GM23338 (cell line): ENCODE measurements around the gene FIG4.
"Not testable (repeated sequence)": the region's sequence is repeated elsewhere in the genome, so short reads cannot be mapped to it uniquely, and the experiment has no call there.

Source experiments
- POLR2AphosphoS5 ChIP-seq: IDR thresholded peaks from 2 replicates; pipeline ENCODE4 v1.6.1; 2016; ENCODE audit warnings: antibody characterized with exemption, low read depth
- TF ChIP-seq, protein P1 (sequence below), 2 experiments: fragments of 200-600 bp in 1 of 2; sonication (generic) in 1 of 2; conservative IDR thresholded peaks; 2 replicates each; pipeline versions ENCODE4 v1.5.1 to v1.6.1; 2016 to 2017; ENCODE audit warnings: antibody characterized with exemption in 2 of 2, low read depth in 2 of 2, mild to moderate bottlenecking in 2 of 2, moderate library complexity in 1 of 2
- TF ChIP-seq, protein P2 (sequence below): IDR thresholded peaks from one replicate; pipeline ENCODE4 v1.6.1; 2018; ENCODE audit warnings: antibody characterized with exemption; ENCODE audit not compliant: unreplicated experiment

DNA sequence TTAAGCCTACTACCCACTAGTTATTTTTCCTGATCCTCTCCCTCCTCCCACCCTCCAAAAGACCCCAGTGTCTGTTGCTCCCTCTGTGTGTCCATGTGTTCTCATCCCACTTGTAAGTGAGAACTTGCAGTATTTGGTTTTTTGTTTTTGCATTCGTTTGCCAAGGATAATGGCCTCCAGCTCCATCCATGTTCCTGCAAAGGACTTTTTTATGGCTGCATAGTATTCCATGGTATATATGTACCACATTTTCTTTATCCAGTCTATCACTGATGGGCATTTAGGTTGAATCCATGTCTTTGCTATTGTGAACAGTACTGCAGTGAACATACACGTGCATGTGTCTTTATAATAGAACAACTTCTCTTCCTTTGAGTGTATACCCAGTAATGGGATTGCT lies 17.0 kb downstream of the FIG4 start:
- not testable (repeated sequence) for TF ChIP-seq POLR2AphosphoS5
- TF ChIP-seq, protein P1, sequence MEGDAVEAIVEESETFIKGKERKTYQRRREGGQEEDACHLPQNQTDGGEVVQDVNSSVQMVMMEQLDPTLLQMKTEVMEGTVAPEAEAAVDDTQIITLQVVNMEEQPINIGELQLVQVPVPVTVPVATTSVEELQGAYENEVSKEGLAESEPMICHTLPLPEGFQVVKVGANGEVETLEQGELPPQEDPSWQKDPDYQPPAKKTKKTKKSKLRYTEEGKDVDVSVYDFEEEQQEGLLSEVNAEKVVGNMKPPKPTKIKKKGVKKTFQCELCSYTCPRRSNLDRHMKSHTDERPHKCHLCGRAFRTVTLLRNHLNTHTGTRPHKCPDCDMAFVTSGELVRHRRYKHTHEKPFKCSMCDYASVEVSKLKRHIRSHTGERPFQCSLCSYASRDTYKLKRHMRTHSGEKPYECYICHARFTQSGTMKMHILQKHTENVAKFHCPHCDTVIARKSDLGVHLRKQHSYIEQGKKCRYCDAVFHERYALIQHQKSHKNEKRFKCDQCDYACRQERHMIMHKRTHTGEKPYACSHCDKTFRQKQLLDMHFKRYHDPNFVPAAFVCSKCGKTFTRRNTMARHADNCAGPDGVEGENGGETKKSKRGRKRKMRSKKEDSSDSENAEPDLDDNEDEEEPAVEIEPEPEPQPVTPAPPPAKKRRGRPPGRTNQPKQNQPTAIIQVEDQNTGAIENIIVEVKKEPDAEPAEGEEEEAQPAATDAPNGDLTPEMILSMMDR (conservative IDR thresholded peaks at IDR 0.05; ENCODE audit: low read depth in 2 of 2), result not testable (repeated sequence)
- TF ChIP-seq, protein P2, sequence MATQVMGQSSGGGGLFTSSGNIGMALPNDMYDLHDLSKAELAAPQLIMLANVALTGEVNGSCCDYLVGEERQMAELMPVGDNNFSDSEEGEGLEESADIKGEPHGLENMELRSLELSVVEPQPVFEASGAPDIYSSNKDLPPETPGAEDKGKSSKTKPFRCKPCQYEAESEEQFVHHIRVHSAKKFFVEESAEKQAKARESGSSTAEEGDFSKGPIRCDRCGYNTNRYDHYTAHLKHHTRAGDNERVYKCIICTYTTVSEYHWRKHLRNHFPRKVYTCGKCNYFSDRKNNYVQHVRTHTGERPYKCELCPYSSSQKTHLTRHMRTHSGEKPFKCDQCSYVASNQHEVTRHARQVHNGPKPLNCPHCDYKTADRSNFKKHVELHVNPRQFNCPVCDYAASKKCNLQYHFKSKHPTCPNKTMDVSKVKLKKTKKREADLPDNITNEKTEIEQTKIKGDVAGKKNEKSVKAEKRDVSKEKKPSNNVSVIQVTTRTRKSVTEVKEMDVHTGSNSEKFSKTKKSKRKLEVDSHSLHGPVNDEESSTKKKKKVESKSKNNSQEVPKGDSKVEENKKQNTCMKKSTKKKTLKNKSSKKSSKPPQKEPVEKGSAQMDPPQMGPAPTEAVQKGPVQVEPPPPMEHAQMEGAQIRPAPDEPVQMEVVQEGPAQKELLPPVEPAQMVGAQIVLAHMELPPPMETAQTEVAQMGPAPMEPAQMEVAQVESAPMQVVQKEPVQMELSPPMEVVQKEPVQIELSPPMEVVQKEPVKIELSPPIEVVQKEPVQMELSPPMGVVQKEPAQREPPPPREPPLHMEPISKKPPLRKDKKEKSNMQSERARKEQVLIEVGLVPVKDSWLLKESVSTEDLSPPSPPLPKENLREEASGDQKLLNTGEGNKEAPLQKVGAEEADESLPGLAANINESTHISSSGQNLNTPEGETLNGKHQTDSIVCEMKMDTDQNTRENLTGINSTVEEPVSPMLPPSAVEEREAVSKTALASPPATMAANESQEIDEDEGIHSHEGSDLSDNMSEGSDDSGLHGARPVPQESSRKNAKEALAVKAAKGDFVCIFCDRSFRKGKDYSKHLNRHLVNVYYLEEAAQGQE, result not testable (repeated sequence)
